GM21360 (cell line): Measurements from ENCODE around the gene TFE3.
A peak's percentile ranks its signal among the peaks of the same experiment; 100 is the strongest.
"Not testable (repeated sequence)": the region's sequence is repeated elsewhere in the genome, so short reads cannot be mapped to it uniquely, and the experiment has no call there.

Source experiments
- ATAC-seq: cut with Tn5 transposase; IDR thresholded peaks from one replicate; pipeline ENCODE4 v1.9.1; 2021; ENCODE audit warnings: mild to moderate bottlenecking, moderate library complexity; ENCODE audit not compliant: unreplicated experiment

The TFE3 gene

GRCh38 chrX:49002091-49002935, 40.8 kb downstream of the TFE3 start, which contains the start of gene GRIPAP1:
TSS of gene GRIPAP1 (minus strand) at chrX:49002264. CDS start at chrX:49002229, 35 bp downstream.
- ATAC-seq: peak; percentile 81

- ATAC-seq: peak; percentile 18
Observed at GRCh38 chrX:49001521-49002090, 41.6 kb downstream of the TFE3 start.

GRCh38 chrX:49000636-49001035, 42.5 kb downstream of the TFE3 start:
- ATAC-seq: no peak

GRCh38 chrX:48999030-48999429, 44.1 kb downstream of the TFE3 start:
- ATAC-seq: no peak

GRCh38 chrX:48998391-48998790, 44.8 kb downstream of the TFE3 start:
- no peak for ATAC-seq

GRCh38 chrX:48997865-48998264, 45.3 kb downstream of the TFE3 start:
- ATAC-seq: no peak

- ATAC-seq: no peak
Observed at GRCh38 chrX:48997455-48997854, 45.7 kb downstream of the TFE3 start.

GRCh38 chrX:48996969-48997368, 46.2 kb downstream of the TFE3 start:
- ATAC-seq: no peak

GRCh38 chrX:48992341-48992740, 50.8 kb downstream of the TFE3 start:
- ATAC-seq: no peak

GRCh38 chrX:48989483-48989882, 53.7 kb downstream of the TFE3 start:
- no peak for ATAC-seq

GRCh38 chrX:48983896-48984295, 59.3 kb downstream of the TFE3 start:
- ATAC-seq: no peak

GRCh38 chrX:48983081-48983480, 60.1 kb downstream of the TFE3 start:
- ATAC-seq: no peak

GRCh38 chrX:48981178-48981577, 62.0 kb downstream of the TFE3 start:
- no peak for ATAC-seq

- ATAC-seq: not testable (repeated sequence)
Observed at GRCh38 chrX:48980341-48980740, 62.8 kb downstream of the TFE3 start.
